HCT116 (cell line): Measurements from ENCODE around the gene CT45A9.
"Not testable (repeated sequence)": the region's sequence is repeated elsewhere in the genome, so short reads cannot be mapped to it uniquely, and the experiment has no call there.

Experiments used
- ATF3 ChIP-seq: IDR thresholded peaks from 2 replicates; pipeline ENCODE4 v1.6.1; 2012
- CTCF ChIP-seq, 3 experiments: fragments of 200-600 bp in 1 of 3; sonication (generic) in 1 of 3; IDR thresholded peaks in 2 of 3; conservative IDR thresholded peaks in 1 of 3; 2 replicates each; pipeline ENCODE4 v1.5.1; 2012 to 2017; ENCODE audit warnings: low read depth in 2 of 3, low read length in 2 of 3, antibody characterized with exemption in 1 of 3, borderline replicate concordance in 1 of 3, control low read depth in 1 of 3, mild to moderate bottlenecking in 1 of 3, mixed read lengths in 1 of 3, mixed run types in 1 of 3, moderate library complexity in 1 of 3; ENCODE audit not compliant: insufficient read depth in 1 of 3
- ELF1 ChIP-seq: IDR thresholded peaks from 2 replicates; pipeline ENCODE4 v1.6.1; 2012; ENCODE audit warnings: low read depth, borderline replicate concordance
- EZH2 ChIP-seq: fragments of 200-600 bp; sonication (generic); IDR thresholded peaks from 2 replicates; pipeline ENCODE4 v1.6.1; 2017; ENCODE audit warnings: antibody characterized with exemption, mixed run types
- EZH2phosphoT487 ChIP-seq: fragments of 200-600 bp; IDR thresholded peaks from 2 replicates; pipeline ENCODE4 v1.6.1; 2018; ENCODE audit warnings: antibody characterized with exemption, borderline replicate concordance
- POLR2A ChIP-seq: IDR thresholded peaks from 2 replicates; pipeline ENCODE4 v1.7.0; 2011; ENCODE audit warnings: borderline replicate concordance; ENCODE audit not compliant: insufficient read depth, insufficient read length; ENCODE audit errors: extremely low read depth
- POLR2AphosphoS5 ChIP-seq: IDR thresholded peaks from 2 replicates; pipeline ENCODE4 v1.6.1; 2011; ENCODE audit warnings: mild to moderate bottlenecking, low read depth, low read length, moderate library complexity
- YY1 ChIP-seq: IDR thresholded peaks from 2 replicates; pipeline ENCODE4 v1.6.1; 2011; ENCODE audit warnings: low read length, low read depth, moderate library complexity, mild to moderate bottlenecking; ENCODE audit not compliant: insufficient replicate concordance; ENCODE audit errors: extremely low read depth

- TF ChIP-seq CTCF (IDR thresholded peaks at IDR 0.05 in 2 of 3, conservative IDR thresholded peaks at IDR 0.05 in 1 of 3; ENCODE audit: borderline replicate concordance in 1 of 3, insufficient read depth in 1 of 3, low read depth in 2 of 3, low read length in 2 of 3); EZH2phosphoT487; POLR2AphosphoS5; POLR2A; EZH2; ELF1; ATF3; YY1: not testable (repeated sequence)
Measured at GRCh38 chrX:135854438-135854837, 17.2 kb downstream of the CT45A9 start, which contains the start of gene CT45A8.
